Activated CD8-positive, alpha-beta T cell treated with anti-CD3 and anti-CD28 coated beads, Interleukin-2, amount 10 ng/mL, durations not matched to agents 7 days and 5 days (primary cell): ENCODE data around the gene SMKR1. TPM values are rescaled to one million over a fixed set of nuclear protein-coding genes. Genes with fewer than 3 reads are reported as not detected.
"Not testable (repeated sequence)": the region's sequence is repeated elsewhere in the genome, so short reads cannot be mapped to it uniquely, and the experiment has no call there.

ENCODE experiments used
- ATAC-seq: fragments of 150-1000 bp; cut with Tn5 transposase; one replicate; pipeline ENCODE4 v1.10.0; 2021; ENCODE audit warnings: moderate library complexity
- CTCF ChIA-PET: fragments of 350-600 bp; sonication (Branson Sonifier 250); formaldehyde crosslinking; loops from one replicate; lab custom pipeline; 2021; ENCODE audit warnings: antibody characterized with exemption; lab: Charles Lee
- POLR2A ChIA-PET: fragments of 350-600 bp; sonication (Branson Sonifier 250); formaldehyde crosslinking; loops from one replicate; lab custom pipeline; 2021; ENCODE audit warnings: antibody characterized with exemption; lab: Charles Lee
- DNase-seq: peaks from one replicate; pipeline ENCODE4 v3.0.0-alpha.2; 2020
- H3K27ac Mint-ChIP-seq: one replicate; pipeline ENCODE4 v1.8.0; 2021; ENCODE audit warnings: mild to moderate bottlenecking, mixed read lengths
- H3K27me3 Mint-ChIP-seq: one replicate; pipeline ENCODE4 v1.8.0; 2021; ENCODE audit warnings: low read depth, mixed read lengths
- H3K36me3 Mint-ChIP-seq: one replicate; pipeline ENCODE4 v1.8.0; 2021; ENCODE audit warnings: low read depth, mixed read lengths
- H3K4me1 Mint-ChIP-seq: one replicate; pipeline ENCODE4 v1.8.0; 2021; ENCODE audit warnings: low read depth, mixed read lengths
- H3K4me3 Mint-ChIP-seq: one replicate; pipeline ENCODE4 v1.8.0; 2021; ENCODE audit warnings: mild to moderate bottlenecking, mixed read lengths
- H3K9me3 Mint-ChIP-seq: one replicate; pipeline ENCODE4 v1.8.0; 2022; ENCODE audit warnings: mixed read lengths; ENCODE audit not compliant: insufficient read depth
- total RNA-seq, 2 experiments: library from RNA; stranded (reverse); gene quantifications; one replicate each; pipeline ENCODE4 v1.2.3, GENCODE V29; 2021

The SMKR1 gene
- total RNA-seq, 2 experiments from 2014 or later: 1.3 to 1.6 TPM

DNA sequence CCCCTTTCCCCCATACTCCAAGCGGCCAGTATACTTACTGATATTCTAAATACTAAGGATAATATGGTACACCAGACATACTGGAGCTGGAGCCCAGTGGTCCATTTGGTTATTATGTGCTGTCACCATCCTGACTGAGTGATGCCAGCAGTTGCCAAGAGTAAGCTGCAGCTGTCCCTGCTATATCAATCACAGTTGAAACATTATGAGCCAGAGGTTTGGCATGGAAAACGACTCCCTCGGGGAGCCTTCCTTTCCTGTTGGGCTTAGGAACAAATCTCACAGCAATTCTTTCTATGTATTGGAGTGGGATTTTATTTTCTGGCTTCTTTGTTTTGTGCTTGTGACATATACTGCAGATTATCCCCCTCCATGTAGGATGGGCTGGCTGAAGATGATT, 35.5 kb upstream of the SMKR1 start:
- no peaks in the 10 kb centered on the region for H3K9me3 Mint-ChIP-seq
- no peaks in the 10 kb centered on the region for H3K4me1 Mint-ChIP-seq
- no peaks in the 10 kb centered on the region for H3K27me3 Mint-ChIP-seq
- no peak overlapping the region for H3K4me3 Mint-ChIP-seq
- DNase-seq (no peak), ATAC-seq (no peak)
- H3K36me3 Mint-ChIP-seq: no peaks in the 10 kb centered on the region
- ChIA-PET POLR2A (no interaction called here), CTCF (interaction anchor here (0.7 to 11.0 kb wide), 3 partner anchors 99 to 168 kb away, joined by 3 to 144 read pairs (median 3); no protein-coding TSS in a partner anchor)
- no peak overlapping the region for H3K27ac Mint-ChIP-seq

DNA sequence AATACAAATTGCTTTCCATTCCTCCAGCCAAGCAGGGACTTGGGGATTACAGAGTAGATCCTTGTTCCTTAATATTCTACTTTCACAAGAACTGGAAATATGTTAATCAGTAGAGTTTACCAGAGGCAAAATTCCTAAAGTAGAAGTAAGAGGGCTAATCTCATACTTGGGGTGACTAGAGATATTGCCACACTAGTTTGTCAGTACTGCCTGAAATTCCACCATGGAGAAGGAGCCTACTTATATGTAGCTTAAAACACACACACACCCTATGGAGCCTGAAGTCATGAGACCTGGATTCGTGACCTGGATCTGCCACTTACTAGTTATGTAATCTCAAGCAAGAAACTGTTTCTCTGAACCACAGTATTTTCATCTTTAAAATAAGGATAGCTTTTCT, 34.2 kb upstream of the SMKR1 start:
- H3K9me3 Mint-ChIP-seq: no peaks in the 10 kb centered on the region
- CTCF ChIA-PET: interaction anchor here (1.1 to 11.0 kb wide), 7 partner anchors 34 to 249 kb away, joined by 3 to 144 read pairs (median 8); partner anchors contain the start of gene STRIP2
- POLR2A ChIA-PET: no interaction called here

GRCh38 chr7:129468547-129468946, 33.8 kb upstream of the SMKR1 start:
- Mint-ChIP-seq H3K9me3 (no peaks in the 10 kb centered on the region), H3K4me1 (no peaks in the 10 kb centered on the region), H3K36me3 (no peaks in the 10 kb centered on the region), H3K27ac (no peak overlapping the region), H3K27me3 (no peaks in the 10 kb centered on the region), H3K4me3 (no peak overlapping the region)
- no peak for DNase-seq
- ATAC-seq: no peak
- ChIA-PET POLR2A (no interaction called here), CTCF (interaction anchor here (1.1 to 11.0 kb wide), 8 partner anchors 34 to 250 kb away, joined by 3 to 144 read pairs (median 6); partner anchors contain the start of gene STRIP2)

More for the DNA sequence above, 34.2 kb upstream of the SMKR1 start:
- H3K27me3 Mint-ChIP-seq: no peaks in the 10 kb centered on the region
- DNase-seq (no peak), ATAC-seq (no peak)
- no peak overlapping the region for H3K27ac Mint-ChIP-seq
- H3K4me3 Mint-ChIP-seq: no peak overlapping the region
- H3K36me3 Mint-ChIP-seq: no peaks in the 10 kb centered on the region
- H3K4me1 Mint-ChIP-seq: no peaks in the 10 kb centered on the region

DNA sequence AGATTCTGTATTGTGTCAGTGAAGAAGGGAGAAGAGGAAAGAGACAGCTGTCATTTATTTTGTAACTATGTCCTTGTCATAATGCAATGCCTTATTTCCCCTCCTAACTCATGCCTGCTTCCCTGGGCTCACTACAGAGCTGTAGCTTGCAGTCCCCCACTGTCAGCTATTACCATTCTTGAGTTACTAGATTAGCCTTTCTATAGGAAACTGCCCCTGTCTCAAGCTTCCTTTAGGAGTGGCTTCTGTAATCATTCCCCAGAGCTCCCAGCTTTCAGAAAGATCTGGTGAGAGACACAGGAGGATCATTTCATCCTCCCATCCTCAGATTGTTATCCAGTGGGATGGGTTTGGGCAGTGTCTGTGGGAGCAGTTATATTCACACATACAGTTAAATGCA, 32.4 kb upstream of the SMKR1 start:
- CTCF ChIA-PET: interaction anchor here (1.0 to 11.0 kb wide), 9 partner anchors 35 to 251 kb away, joined by 3 to 144 read pairs (median 8); partner anchors contain the start of gene STRIP2
- Mint-ChIP-seq H3K27ac (no peak overlapping the region), H3K4me3 (no peak overlapping the region), H3K27me3 (no peaks in the 10 kb centered on the region), H3K36me3 (peaks cover 1% of the 10 kb centered on the region), H3K4me1 (no peaks in the 10 kb centered on the region), H3K9me3 (no peaks in the 10 kb centered on the region)
- POLR2A ChIA-PET: no interaction called here
- ATAC-seq (no peak), DNase-seq (no peak)

DNA sequence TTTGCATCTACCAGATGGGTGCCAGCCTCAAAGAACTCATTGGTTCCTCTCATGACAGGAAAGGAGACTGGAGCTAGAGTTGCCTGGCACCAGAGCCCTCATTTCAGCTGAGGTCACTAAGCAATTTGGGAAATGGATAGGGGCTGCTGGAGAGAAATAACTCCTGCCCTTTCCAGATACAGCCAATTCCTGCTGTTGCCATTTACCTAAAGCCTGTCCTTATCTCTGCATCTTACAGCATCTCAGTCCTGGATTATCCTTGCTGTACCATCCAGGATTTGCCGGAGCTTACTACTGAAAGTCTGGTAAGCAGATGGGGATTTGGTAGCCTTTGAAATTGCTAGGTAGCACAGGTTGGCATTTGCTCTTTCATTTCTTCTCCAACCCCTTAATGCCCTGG, 31.9 kb upstream of the SMKR1 start:
- ATAC-seq (no peak), DNase-seq (no peak)
- Mint-ChIP-seq H3K36me3 (peaks cover 3% of the 10 kb centered on the region), H3K9me3 (no peaks in the 10 kb centered on the region), H3K4me3 (no peak overlapping the region), H3K27me3 (no peaks in the 10 kb centered on the region), H3K27ac (no peak overlapping the region), H3K4me1 (no peaks in the 10 kb centered on the region)
- POLR2A ChIA-PET: no interaction called here
- CTCF ChIA-PET: interaction anchor here (1.0 to 11.0 kb wide), 11 partner anchors 36 to 252 kb away, joined by 3 to 144 read pairs (median 8); partner anchors contain the start of gene STRIP2

- Mint-ChIP-seq H3K4me3 (no peak overlapping the region), H3K27ac (no peak overlapping the region), H3K36me3 (peaks cover 5% of the 10 kb centered on the region), H3K4me1 (no peaks in the 10 kb centered on the region), H3K27me3 (no peaks in the 10 kb centered on the region), H3K9me3 (no peaks in the 10 kb centered on the region)
- no peak for ATAC-seq
- DNase-seq: no peak
- ChIA-PET POLR2A (no interaction called here), CTCF (interaction anchor here (0.6 to 11.0 kb wide), 30 partner anchors 9 to 354 kb away, joined by 3 to 144 read pairs (median 4); partner anchors contain the start of genes AHCYL2 and STRIP2)
These were observed 30.9 kb upstream of the SMKR1 start for GRCh38 chr7:129471402-129471827.

DNA sequence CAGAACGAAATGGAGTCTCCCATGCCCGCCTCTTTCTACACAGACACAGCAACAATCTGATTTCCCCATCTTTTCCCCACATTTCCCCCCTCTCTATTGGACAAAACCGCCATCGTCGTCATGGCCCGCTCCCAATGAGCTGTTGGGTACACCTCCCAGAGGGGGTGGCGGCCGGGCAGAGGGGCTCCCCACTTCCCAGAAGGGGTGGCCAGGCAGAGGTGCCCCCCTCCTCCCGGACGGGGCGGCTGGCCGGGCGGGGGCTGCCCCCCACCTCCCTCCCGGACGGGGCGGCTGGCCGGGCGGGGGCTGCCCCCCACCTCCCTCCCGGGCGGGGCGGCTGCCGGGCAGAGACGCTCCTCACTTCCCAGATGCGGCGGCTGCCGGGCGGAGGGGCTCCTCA, 26.4 kb upstream of the SMKR1 start:
- H3K36me3 Mint-ChIP-seq, POLR2A ChIA-PET: not testable (repeated sequence)

GRCh38 chr7:129476398-129476797, 25.9 kb upstream of the SMKR1 start:
- CTCF ChIA-PET, H3K9me3 Mint-ChIP-seq, H3K4me1 Mint-ChIP-seq, H3K27ac Mint-ChIP-seq, POLR2A ChIA-PET, H3K36me3 Mint-ChIP-seq, ATAC-seq, H3K4me3 Mint-ChIP-seq, H3K27me3 Mint-ChIP-seq, DNase-seq: not testable (repeated sequence)

More for the DNA sequence above, 26.4 kb upstream of the SMKR1 start:
- H3K4me3 Mint-ChIP-seq, DNase-seq, H3K4me1 Mint-ChIP-seq, ATAC-seq, H3K27ac Mint-ChIP-seq, H3K9me3 Mint-ChIP-seq, H3K27me3 Mint-ChIP-seq, CTCF ChIA-PET: not testable (repeated sequence)

DNA sequence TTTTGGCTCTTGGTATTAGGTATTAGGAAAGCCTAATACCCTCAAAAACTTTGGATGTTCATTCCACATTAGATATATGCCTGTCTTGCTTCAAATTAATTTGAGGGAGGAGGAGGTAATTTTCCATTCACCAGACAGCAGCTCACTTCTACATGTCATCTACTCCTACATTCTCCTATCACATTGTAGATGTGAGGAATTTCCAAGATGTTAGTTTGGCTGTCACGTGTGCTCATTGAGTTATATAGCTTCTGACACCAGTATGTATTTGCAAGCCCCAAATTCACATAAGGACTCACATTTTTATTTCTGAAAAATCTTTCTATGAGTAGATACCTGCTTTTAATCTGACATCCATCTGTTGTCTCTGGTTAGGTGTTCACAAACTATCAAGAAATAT, 22.5 kb upstream of the SMKR1 start:
- H3K9me3 Mint-ChIP-seq: no peaks in the 10 kb centered on the region
- H3K4me3 Mint-ChIP-seq: no peak overlapping the region
- DNase-seq: no peak
- ChIA-PET CTCF (interaction anchor here (1.7 to 1.9 kb wide), 2 partner anchors 112 to 261 kb away, joined by 3 to 8 read pairs; no protein-coding TSS in a partner anchor), POLR2A (no interaction called here)
- H3K27me3 Mint-ChIP-seq: no peaks in the 10 kb centered on the region
- H3K27ac Mint-ChIP-seq: no peak overlapping the region
- H3K36me3 Mint-ChIP-seq: peaks cover 5% of the 10 kb centered on the region
- no peaks in the 10 kb centered on the region for H3K4me1 Mint-ChIP-seq
- no peak for ATAC-seq

GRCh38 chr7:129480674-129481363, 21.5 kb upstream of the SMKR1 start:
- no peak for ATAC-seq

GRCh38 chr7:129481376-129481775, 21.0 kb upstream of the SMKR1 start:
- CTCF ChIA-PET: interaction anchor here (1.9 kb wide), 1 partner anchor 113 kb away, joined by 8 read pairs; no protein-coding TSS in a partner anchor
- DNase-seq, POLR2A ChIA-PET: not testable (repeated sequence)

More at GRCh38 chr7:129480674-129481363, 21.5 kb upstream of the SMKR1 start:
- Mint-ChIP-seq H3K36me3 (peaks cover under 1% of the 10 kb centered on the region), H3K27ac (no peak overlapping the region), H3K9me3 (no peaks in the 10 kb centered on the region), H3K4me1 (no peaks in the 10 kb centered on the region), H3K27me3 (no peaks in the 10 kb centered on the region), H3K4me3 (no peak overlapping the region)
- ChIA-PET POLR2A (no interaction called here), CTCF (interaction anchor here (1.9 kb wide), 1 partner anchor 113 kb away, joined by 8 read pairs; no protein-coding TSS in a partner anchor)
- no peak for DNase-seq

DNA sequence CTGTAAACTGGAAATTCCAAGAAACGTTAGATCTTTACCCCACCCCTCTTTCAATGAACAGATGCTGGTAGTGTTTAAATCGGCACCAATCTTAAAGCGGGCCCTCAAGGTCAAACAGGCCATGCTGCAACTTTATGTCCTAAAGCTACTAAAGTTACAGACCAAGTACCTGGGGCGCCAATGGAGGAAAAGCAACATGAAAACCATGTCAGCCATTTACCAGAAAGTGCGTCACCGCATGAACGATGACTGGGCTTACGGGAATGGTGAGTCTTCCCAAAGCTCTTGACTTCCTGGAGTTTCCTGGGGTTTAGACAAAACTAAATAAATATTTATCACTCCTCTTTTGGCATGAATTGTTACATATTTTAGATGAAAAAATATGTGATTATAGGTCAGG, 19.6 kb upstream of the SMKR1 start:
- ATAC-seq: no peak
- ChIA-PET POLR2A (no interaction called here), CTCF (interaction anchor here (1.2 kb wide), 1 partner anchor 115 kb away, joined by 3 read pairs; no protein-coding TSS in a partner anchor)
- Mint-ChIP-seq H3K4me3 (no peak overlapping the region), H3K27ac (no peak overlapping the region), H3K27me3 (no peaks in the 10 kb centered on the region), H3K4me1 (no peaks in the 10 kb centered on the region), H3K9me3 (no peaks in the 10 kb centered on the region), H3K36me3 (peaks cover 7% of the 10 kb centered on the region)
- DNase-seq: no peak

More at GRCh38 chr7:129481376-129481775, 21.0 kb upstream of the SMKR1 start:
- H3K4me1 Mint-ChIP-seq, H3K4me3 Mint-ChIP-seq, H3K27ac Mint-ChIP-seq, H3K36me3 Mint-ChIP-seq, H3K9me3 Mint-ChIP-seq, H3K27me3 Mint-ChIP-seq, ATAC-seq: not testable (repeated sequence)
